NCI-H2196 (cell line): ENCODE data around the gene DNAJC25.
A peak's percentile ranks its signal among the peaks of the same experiment; 100 is the strongest.
"Not testable (repeated sequence)": the region's sequence is repeated elsewhere in the genome, so short reads cannot be mapped to it uniquely, and the experiment has no call there.

Source experiments
- DNase-seq: peaks from one replicate; lab custom pipeline; 2025; ENCODE audit not compliant: unreplicated experiment; lab: John Stamatoyannopoulos, UW

DNAJC25 gene

DNA sequence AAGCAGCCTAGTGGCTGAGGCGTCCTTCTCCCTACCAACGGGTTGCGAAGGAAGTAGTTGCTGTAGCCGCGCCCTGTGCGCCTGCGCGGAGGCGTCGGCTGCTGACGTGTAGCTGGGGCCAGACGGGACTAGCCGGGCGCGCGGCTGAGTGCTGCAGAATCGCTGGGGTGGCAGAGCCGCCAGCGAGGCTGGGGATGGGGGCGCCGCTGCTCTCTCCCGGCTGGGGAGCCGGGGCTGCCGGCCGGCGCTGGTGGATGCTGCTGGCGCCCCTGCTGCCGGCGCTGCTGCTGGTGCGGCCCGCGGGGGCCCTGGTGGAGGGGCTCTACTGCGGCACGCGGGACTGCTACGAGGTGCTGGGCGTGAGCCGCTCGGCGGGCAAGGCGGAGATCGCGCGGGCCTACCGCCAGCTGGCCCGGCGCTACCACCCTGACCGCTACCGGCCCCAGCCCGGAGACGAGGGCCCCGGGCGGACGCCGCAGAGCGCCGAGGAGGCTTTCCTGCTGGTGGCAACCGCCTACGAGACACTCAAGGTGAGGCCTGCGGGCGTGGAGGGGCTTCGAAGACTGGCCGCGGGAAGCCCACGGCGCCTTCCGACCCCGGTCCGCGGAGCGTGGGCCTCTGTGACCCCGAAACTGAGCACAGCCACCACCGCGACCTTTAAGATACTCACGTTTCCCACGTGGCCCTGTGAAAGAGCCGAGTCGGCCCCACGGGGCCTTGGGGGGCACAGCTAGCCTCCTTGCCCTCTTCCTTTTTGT lies at the start of gene DNAJC25:
DNAJC25 (plus strand) TSS at position 121 of the 758 bp plus-strand sequence; CDS start at position 195, 74 bp downstream.
- peak; percentile 95 for DNase-seq

DNA sequence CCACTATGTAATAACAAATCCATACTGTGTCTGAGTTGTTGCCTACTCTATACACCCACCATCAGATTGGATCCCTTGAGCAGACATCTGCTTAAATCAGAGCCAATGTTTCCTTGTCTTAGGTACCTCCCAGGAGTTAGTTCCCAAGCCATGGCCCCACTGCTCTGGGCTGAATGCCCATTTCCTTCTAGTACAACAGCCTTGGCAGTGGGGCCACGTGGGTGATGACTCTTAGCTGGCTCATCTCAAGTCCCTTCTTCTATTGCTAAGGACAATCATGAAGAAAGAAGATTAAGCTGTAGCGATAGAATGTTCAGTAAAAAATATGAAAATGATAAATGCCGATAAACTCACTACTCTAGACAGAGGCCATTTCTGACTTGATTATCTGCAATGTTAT lies 48.2 kb upstream of the DNAJC25 start:
- DNase-seq, result no peak

DNA sequence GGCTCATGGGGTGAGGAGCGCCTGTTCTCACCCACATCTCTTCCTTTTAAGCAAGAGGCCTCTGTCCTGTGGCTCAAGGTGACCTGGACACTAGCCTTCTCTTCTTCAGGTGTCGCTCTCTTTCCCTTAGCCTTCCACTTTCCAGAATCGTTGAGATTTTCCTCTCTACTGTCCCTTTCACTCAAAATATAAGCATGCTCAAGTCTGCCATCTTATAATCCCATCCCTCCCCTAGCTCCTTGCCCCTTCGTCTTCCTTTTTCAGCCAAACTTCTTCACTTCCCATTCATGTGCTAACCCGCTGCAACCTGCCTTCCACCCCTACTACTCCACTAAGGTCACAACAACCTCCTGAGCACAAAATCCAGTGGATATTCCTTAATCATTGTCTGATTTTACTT lies 44.8 kb upstream of the DNAJC25 start:
- no peak for DNase-seq

DNA sequence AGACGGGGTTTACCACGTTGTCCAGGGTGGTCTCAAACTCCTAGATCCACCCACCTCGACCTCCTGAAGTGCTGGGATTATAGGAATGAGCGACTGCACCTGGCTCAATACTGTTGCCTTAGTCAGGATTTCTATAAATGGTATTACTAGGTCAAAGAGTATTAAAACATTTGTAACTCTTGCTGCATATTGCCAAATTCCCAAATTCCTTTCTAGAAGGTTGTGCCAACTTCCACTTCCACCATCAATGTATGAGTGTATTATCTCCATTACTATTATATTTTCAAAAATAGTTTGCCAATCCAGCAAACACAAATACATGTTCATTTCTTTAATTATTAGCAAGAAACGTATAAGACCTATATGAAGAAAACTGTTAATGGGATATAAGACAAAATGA lies 42.3 kb upstream of the DNAJC25 start:
- DNase-seq, result no peak

DNA sequence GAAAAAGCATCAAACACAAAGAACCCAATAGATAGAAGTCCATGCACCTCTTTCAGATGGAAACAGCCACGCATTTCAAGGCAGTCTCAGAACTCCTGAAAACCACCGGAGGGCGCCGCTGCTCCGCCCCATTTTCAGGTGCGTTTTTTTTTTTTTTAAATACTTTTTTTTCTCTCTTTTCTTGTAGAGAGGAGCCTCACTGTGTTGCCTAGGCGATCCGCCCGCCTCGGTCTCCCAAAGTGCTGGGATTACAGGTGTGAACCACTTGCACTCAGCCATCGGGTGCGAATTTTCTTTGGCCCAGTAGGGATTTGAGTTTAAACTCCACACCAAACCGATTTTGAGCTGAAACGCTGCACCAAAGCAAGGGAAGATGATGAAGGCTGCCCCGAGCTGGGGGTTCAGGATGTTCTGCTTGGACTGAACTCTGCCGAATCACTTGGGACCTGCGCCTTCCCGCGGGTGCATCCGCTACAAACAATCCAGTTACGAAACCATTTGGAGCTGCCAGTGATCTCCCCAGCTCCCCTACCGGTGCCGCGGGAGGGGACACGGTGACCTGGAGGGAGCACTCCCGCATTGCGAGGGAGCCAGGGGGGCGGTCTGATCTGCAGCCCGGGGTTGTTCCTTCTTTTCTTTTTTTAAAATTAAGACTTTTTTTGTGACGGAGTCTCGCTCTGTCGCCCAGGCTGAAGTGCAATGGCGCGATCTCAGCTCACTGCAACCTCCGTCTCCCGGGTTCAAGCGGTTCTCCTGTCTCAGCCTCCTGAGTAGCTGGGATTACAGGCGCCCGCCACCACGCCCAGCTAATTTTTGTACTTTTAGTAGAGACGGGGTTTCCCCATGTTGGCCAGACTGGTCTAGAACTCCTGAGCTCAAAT lies 33.0 kb upstream of the DNAJC25 start:
- DNase-seq, result peak; percentile 60

DNA sequence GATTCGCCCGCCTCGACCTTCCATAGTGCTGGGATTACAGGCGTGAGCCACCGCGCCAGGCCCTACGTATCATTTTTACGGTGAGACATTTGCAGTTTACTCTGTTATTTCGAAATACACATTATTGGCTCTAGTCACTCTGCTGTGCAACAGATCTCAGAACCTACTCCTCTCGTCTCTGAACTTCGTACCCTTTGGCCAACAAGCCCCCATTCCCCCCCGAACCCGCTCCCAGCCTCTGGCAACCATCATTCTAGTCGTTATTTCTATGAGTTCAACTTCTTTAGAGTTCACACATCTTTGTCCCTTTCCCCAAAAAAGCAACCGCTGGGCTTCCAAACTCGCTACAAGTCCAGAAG lies 32.4 kb upstream of the DNAJC25 start:
- no peak for DNase-seq

DNA sequence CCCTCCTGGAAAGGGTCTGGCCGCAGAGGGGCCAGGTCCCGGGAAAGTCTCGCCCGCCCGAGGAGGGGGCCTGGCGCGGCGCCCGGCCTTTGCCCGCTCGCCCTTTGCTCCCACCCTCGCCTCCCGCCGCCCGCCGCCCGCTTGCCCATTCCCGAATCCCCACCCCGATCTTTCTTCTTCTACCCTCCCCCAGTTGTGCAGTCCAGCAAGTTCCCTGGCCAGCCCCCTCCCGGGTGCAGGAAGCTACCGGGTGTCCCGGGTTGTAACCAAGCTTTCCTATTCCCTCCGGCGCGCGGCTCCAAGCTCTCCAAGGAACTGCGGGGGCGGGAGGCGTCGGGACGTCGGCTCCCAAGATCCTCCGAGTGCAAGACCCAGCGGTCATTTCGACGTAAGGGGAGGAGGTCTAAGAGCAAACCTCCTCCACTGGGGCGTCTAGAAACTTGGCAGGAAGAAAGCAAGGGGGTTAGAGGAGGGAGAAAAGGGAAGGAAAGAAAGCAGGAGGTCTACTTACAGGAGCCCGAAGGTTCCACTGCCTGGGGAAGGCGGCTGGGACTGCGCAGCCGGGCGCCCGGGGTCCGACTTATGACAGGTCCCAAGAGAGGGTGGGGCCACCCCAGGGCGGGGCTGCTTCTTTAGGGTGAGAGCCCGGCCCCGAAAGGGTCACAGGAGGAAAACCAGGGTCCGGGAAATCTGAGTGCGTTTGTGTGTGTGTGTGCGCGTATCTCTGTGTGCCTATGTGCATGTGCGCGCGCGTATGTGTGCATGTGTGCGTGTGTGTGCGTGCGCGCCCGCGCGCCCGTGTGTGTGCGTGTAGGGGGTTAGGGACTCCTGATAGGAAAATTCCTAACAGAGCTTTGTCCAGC lies 31.8 kb upstream of the DNAJC25 start, which contains the start of gene PTGR1:
PTGR1 (minus strand) TSS at position 556 of the 863 bp plus-strand sequence. CDS start 2,225 bp downstream, outside the sequence.
- peak; percentile 7 for DNase-seq

DNA sequence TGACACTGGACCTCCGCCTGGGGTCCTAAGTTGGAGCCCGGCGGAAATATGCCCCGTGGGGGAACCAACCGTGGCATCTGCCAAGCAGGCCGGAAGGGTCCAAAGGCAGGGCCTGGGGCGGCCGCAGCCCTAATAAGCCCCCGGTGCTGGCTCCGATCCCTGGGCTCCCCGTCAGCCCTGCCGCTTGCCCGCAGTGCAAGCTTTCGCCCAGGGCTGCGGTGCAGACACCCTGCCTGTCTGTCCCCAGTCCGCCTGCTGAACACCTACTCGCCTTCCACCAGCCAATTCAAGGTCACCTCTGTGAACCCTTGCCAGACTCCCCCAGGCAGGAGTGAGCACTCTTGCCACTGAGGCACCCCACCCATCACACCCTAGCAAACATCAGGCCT lies 31.2 kb upstream of the DNAJC25 start:
- DNase-seq, result no peak

DNA sequence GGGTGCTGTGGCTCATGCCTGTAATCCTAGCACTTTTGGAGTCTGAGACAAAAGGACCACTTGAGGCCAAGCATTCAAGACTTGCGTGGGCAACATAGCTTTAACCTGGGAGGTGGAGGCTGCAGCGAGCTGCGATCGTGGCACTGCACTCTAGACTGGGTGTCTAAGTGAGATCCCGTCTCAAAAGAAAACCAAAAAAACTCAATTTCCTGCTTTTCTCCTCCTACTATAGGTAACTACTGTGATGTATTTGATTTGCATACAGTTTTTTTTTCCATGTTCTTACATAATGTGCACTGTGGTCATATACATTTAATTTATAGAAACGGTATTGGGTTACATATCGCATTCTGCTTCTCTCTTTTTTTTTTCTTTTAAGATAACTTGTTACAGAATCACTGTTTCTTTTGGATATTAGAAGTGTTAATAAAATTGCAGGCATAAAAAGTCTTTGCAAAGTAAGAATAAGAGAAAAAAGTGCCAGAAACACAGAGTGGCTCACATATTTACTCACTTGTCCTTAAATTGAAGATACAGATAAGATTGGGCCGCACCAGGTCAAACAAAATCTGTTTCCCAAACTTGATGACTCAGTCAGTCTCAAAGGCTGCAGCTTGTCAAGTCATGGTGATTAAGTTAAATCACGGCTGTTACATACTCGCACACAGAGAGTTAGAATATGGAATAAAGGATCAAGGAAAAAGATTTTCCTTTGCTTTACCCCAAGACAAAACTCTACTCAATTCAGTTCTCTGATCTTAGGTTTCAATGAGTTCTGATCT lies 29.7 kb upstream of the DNAJC25 start:
- no peak for DNase-seq

DNA sequence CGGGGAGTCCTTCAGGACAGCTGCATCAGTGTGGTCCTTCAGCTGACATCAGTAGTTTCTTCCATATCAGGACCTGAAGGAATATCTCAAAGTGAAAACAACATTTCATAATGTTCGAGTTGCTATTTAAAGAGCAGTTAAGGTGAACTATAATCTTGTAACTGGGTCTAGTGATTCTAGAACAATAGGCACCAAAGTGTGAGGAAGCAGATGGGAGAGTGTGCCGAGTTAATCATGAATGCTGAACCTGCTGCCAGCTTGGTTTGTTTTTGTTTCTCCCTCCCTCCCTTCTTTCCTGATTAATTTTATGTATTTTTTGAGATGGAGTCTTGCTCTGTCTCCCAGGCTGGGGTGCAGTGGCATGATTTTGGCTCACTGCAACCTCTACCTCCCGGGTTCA lies 28.1 kb upstream of the DNAJC25 start:
- DNase-seq, result no peak

DNA sequence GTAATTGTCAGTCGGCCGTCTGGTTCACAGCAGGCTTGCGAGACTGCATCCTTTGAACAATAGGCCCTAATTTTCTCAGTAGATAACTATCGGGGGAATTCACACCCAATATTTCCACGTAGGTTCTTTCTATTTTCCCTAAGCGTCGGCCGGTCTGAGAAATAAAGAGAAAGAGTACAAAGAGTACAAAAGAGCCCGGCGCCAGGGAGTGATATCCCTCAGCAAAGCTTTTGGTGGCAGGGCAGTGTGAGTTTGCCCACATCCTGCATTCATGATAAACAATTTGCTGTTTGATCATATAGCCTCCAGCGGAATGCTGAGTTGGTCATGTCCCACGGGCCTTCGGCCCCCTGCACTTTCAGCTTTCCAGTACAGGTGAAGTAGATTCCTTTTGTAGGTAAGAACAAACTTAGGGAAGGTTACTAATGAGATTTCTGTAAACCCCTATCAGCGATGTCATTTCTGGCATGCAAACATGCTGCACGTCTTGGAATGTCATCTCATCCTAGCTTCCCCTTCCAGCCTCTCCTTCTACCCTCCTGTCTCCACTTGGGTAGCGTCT lies 27.0 kb upstream of the DNAJC25 start:
- no peak for DNase-seq

DNA sequence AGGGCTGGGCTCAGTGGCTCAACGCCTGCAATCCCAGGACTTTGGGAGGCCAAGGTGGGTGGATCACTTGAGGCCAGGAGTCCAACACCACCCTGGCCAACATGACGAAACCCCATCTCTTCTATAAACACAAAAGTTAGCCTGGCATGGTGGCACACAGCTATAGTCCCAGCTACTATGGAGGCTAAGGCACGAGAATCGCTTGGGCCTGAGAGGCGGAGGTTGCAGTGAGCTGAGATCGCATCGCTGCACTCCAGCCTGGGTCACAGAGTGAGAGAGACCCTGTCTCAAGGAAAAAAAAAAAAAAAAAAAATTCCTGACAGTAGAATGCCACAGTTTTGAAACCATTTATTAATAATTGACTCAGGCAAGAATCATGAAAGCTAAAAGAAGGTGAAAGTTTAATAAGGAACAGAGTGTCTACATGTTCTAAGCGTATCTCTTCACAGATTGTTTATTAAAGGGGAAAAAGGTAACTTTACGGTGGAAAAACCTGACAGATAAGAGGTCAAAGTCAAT lies 26.0 kb upstream of the DNAJC25 start:
- DNase-seq, result no peak

DNA sequence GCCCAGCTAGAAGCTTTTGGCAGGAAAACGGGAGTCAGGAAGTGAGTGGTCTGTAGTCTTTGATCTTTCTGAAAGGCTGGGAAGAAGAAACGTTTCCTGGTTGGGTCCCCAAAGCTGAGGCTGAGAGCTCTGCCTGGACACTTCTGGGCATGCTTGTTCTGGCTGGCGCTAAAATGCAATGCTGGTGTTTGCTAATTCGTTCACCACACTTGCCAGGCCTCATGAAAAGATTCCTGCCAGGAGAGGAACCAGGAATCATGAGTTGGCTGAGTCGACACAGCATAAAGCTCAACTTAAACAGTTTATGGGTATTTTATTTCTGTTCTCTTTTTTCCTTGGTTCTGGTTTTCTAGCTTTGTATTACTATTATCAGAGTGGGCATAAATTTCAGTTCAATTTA lies 21.0 kb upstream of the DNAJC25 start:
- DNase-seq, result no peak

DNA sequence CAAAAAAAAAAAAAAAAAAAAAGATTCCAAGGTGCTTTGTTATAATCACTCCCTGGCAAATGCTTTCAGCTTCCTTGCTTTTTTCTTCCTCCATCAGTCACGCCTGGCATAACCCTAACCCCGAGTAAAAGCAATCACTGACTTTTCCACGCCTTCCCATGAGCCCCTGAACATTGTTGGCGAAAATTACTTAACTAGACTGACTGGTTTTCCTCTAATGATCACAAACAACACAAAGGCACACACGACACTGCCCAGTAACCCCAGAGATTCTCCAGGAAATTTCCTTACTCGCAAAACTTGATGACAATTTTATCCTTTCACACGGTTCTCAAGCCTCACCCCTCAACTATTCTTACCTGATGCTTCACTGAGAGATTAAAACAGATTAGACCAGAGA lies 20.3 kb upstream of the DNAJC25 start:
- DNase-seq, result no peak

DNA sequence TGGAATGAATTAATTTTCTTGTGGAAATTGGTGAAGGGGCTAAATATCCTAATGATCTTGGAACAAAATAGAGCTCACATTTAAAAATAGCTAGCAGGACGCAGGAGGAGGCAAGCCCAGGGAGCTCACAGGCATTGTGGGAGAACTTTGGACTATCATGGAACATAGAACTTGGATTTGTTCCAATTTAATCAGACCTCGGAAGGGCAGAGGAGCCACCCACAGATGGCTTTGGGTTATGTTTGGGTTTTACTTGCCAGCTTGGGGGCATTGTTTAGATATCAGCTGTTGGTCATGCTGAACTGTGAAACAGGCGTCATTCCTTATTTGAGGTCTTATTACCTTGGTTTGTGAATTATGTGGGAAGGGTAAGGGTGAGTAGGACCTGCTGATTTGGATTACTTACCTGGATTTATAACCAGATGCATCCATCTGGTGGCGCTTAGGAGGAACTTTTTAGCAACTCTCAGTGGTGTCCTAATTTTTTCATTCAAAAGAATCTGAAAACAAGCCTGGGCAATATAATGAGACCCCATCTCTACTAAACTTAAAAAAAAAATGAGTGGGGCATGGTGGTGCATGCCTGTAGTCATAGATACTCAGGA lies 17.6 kb upstream of the DNAJC25 start:
- DNase-seq, result no peak

DNA sequence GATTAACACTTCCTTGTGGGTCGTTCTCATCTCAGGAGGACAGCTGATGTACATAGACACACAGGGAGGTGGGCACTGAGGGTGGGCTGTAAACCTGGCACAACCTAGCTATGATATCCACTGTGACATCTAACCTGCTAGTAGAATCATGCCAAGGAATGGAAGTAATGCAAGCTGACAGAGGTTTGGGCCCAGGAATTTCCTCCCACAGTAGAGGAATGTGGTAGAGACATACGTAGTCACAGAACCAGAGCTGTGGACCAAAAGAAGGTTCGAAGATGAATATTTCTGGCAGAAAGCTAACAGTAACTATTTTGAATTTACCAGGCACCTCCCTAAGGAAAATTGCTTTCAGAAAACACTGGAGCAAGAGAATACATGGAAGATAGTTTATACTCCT lies 15.2 kb upstream of the DNAJC25 start:
- DNase-seq, result no peak

DNA sequence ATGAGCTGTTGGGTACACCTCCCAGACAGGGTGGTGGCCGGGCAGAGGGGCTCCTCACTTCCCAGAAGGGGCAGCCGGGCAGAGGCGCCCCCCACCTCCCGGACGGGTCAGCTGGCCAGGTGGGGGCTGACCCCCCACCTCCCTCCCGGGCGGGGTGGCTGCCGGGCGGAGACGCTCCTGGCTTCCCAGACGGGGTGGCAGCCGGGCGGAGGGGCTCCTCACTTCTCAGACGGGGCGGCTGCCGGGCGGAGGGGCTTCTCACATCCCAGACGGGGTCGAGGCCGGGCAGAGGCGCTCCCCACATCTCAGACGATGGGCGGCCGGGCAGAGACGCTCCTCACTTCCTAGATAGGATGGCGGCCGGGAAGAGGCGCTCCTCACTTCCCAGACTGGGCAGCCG lies 13.8 kb upstream of the DNAJC25 start:
- not testable (repeated sequence) for DNase-seq

DNA sequence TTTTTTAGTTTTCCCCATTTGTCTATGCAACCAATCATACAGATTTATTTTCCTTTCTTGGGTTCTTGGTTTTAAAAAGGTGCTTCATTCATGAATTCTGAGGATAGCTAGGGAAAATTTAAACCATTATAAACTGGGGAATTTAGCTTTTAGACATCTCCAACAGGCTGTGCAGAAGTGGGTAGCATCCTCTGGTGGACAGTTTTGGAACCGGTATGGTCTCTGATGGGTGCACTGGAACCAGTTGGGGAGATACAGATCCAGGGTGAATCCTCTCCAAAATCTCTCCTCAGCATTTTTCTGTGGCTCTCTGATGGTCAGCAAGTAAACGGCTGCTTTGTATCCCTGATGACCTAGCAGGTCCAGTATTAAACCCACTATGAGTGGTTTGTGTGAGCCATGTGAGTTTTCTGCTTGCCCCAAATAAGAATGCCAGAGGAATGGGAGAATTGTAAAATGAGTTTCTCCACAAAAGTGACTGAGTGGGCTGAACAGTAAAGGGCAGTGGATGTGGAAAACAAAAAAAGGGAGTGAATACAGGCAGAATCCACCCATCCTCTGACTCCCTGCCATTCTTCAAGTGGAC lies 9.1 kb upstream of the DNAJC25 start:
- peak; percentile 32 for DNase-seq

DNA sequence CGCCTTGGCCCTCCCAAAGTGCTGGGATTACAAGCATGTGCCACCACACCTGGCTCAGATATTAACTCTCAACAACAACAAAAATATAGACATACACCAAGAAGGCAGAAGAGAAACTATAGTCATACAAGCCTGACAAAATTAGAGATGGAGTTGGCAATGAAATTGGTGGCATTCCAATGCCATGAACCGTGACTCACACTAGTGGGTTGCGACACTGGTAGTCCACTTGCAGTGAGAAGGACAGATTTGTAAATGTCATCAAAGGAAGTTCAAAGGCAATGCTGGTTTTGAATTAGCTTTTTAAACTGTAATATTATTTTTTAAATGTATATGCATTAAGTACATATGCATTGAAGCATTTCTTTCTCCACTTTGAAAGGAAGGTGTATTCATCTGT lies 8.5 kb upstream of the DNAJC25 start:
- no peak for DNase-seq
